ENCODE results near the gene KDELR3. TPM values are rescaled to one million over a fixed set of nuclear protein-coding genes. Genes with fewer than 3 reads are reported as not detected.

The KDELR3 gene
- total RNA-seq, 1 experiment from 2014 or later, result 6.4 TPM

DNA sequence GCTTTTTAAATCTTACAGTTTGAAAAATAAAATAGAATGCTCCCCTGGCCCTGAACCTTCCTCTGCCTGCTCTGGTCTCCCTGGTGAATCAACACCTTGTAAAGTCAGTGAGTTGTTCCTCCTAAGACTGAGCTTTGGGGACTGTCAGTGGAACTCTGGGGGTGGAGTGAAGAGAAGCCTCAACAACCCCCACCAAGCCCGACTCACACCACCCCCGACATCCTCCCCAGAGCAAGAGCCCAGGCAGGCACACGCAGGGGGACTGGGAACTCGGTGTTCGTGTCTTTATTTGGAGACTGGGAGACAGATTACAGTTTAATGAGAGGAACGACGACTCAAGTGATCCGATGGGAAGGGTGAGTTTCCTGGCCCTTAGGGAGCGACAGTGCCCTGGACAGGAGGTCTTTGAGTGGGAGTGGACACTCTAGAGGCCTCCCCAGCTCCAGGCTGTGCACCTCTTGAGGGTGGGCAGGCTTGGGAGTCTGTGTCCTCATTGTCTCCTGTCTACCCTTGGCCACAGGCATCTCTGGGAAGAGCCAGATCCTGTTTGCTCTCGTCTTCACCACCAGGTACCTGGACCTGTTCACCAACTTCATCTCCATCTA is 6.2 kb downstream of the KDELR3 start:
- TF ChIP-seq, protein P1, sequence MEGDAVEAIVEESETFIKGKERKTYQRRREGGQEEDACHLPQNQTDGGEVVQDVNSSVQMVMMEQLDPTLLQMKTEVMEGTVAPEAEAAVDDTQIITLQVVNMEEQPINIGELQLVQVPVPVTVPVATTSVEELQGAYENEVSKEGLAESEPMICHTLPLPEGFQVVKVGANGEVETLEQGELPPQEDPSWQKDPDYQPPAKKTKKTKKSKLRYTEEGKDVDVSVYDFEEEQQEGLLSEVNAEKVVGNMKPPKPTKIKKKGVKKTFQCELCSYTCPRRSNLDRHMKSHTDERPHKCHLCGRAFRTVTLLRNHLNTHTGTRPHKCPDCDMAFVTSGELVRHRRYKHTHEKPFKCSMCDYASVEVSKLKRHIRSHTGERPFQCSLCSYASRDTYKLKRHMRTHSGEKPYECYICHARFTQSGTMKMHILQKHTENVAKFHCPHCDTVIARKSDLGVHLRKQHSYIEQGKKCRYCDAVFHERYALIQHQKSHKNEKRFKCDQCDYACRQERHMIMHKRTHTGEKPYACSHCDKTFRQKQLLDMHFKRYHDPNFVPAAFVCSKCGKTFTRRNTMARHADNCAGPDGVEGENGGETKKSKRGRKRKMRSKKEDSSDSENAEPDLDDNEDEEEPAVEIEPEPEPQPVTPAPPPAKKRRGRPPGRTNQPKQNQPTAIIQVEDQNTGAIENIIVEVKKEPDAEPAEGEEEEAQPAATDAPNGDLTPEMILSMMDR (IDR thresholded peaks at IDR 0.05; ENCODE audit: unreplicated experiment), result no peak
- H3K36me3 Mint-ChIP-seq (ENCODE audit: insufficient read depth, unreplicated experiment), result peaks cover 13% of the 10 kb centered on the region
- H3K4me3 Mint-ChIP-seq (ENCODE audit: unreplicated experiment), result no peak overlapping the region
- no peaks in the 10 kb centered on the region for H3K4me1 Mint-ChIP-seq (ENCODE audit: insufficient read depth, unreplicated experiment)
- no peak overlapping the region for H3K27ac Mint-ChIP-seq (ENCODE audit: low read depth, unreplicated experiment)
- DNase-seq (ENCODE audit: unreplicated experiment), result no peak
- CTCF ChIA-PET, result interaction anchor here (1.1 kb wide), 1 partner anchor 62 kb away, joined by 3 read pairs; no protein-coding TSS in a partner anchor
- BruUV-seq (replicated peaks), result no TSS peak
- H3K9me3 Mint-ChIP-seq (ENCODE audit: unreplicated experiment), result no peaks in the 10 kb centered on the region
- POLR2A ChIA-PET, result interaction anchor here (1.2 kb wide), 1 partner anchor 8 kb away, joined by 6 read pairs; no protein-coding TSS in a partner anchor
- intact Hi-C loops (cut with micrococcal nuclease), result no loop called here
- H3K27me3 Mint-ChIP-seq (ENCODE audit: insufficient read depth, unreplicated experiment), result no peaks in the 10 kb centered on the region

DNA sequence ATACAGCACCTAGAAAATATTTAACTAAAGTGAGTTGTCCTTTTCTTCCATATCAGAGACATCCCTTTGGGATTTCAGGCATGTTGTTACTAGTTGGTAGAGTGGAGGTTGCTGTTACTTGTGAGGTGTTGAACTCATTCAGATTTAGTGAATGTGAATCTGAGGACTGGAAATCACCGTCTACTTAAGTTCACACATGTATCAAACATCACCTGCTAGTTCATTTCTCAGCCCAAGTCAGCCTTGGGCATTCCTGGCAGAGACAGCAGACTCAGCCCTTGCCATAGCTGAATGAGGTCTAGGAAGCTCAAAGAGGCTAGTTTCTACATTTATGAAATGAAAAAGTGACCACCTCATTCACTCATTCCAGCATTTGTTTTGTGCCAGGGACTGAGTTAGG is 9.7 kb downstream of the KDELR3 start:
- DNase-seq (ENCODE audit: unreplicated experiment), result no peak
- no peak overlapping the region for H3K4me3 Mint-ChIP-seq (ENCODE audit: unreplicated experiment)
- ChIA-PET POLR2A (interaction anchor here (1.0 to 1.6 kb wide), 3 partner anchors 9 to 24 kb away, joined by 3 to 10 read pairs (median 3); partner anchors contain the start of gene KDELR3), CTCF (no interaction called here)
- no peaks in the 10 kb centered on the region for H3K4me1 Mint-ChIP-seq (ENCODE audit: insufficient read depth, unreplicated experiment)
- TF ChIP-seq, protein P1 (IDR thresholded peaks at IDR 0.05; ENCODE audit: unreplicated experiment), result no peak
- no peaks in the 10 kb centered on the region for H3K27me3 Mint-ChIP-seq (ENCODE audit: insufficient read depth, unreplicated experiment)
- no peaks in the 10 kb centered on the region for H3K9me3 Mint-ChIP-seq (ENCODE audit: unreplicated experiment)
- intact Hi-C loops (cut with micrococcal nuclease), result no loop called here
- H3K27ac Mint-ChIP-seq (ENCODE audit: low read depth, unreplicated experiment), result no peak overlapping the region
- no TSS peak for BruUV-seq (replicated peaks)
- H3K36me3 Mint-ChIP-seq (ENCODE audit: insufficient read depth, unreplicated experiment), result peaks cover 43% of the 10 kb centered on the region

DNA sequence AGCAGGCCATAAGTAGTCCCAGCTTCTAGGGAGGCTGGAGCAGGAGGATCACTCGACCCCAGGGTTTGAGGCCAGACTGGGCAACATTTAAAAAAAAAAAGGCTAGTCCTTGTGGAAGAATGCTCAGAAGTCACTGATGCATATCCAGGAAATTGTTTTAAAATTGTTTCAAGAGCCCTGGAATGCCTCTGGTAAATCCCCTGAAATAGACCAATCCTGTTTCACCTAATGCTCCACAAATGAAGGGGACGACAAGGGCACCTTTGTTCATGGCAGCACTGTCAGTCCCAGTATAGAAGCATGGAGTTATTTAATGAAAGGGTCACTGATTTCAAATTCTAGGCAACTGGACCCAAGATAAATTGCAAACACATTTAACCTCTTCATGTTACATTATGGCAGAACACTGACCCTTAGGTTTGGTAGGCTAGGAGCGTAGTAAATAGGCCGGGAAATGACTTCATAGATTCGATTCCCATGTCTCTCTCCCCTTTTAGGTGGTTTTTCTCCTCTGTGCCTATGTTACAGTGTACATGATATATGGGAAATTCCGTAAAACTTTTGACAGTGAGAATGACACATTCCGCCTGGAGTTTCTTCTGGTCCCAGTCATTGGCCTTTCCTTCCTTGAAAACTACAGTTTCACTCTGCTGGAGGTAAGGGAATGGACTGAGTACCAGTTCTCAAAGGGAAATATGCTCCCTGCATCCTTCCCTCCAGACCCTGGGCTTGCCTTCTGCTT is 11.4 kb downstream of the KDELR3 start:
- POLR2A ChIA-PET, result interaction anchor here (0.7 to 3.4 kb wide), 5 partner anchors 10 to 82 kb away, joined by 3 to 21 read pairs (median 4); partner anchors contain the start of gene KDELR3
- peaks cover 60% of the 10 kb centered on the region for H3K36me3 Mint-ChIP-seq (ENCODE audit: insufficient read depth, unreplicated experiment)

More for the DNA sequence above, 11.4 kb downstream of the KDELR3 start:
- CTCF ChIA-PET, result no interaction called here
- no peaks in the 10 kb centered on the region for H3K4me1 Mint-ChIP-seq (ENCODE audit: insufficient read depth, unreplicated experiment)
- no peak for DNase-seq (ENCODE audit: unreplicated experiment)
- no peak overlapping the region for H3K4me3 Mint-ChIP-seq (ENCODE audit: unreplicated experiment)
- no TSS peak for BruUV-seq (replicated peaks)
- no peaks in the 10 kb centered on the region for H3K9me3 Mint-ChIP-seq (ENCODE audit: unreplicated experiment)
- H3K27me3 Mint-ChIP-seq (ENCODE audit: insufficient read depth, unreplicated experiment), result no peaks in the 10 kb centered on the region
- TF ChIP-seq, protein P1 (IDR thresholded peaks at IDR 0.05; ENCODE audit: unreplicated experiment), result no peak
- no peak overlapping the region for H3K27ac Mint-ChIP-seq (ENCODE audit: low read depth, unreplicated experiment)
- intact Hi-C loops (cut with micrococcal nuclease), result no loop called here
